Neutrophil (primary cell): ENCODE measurements around the gene SCFD2.
"Not testable (repeated sequence)": the region's sequence is repeated elsewhere in the genome, so short reads cannot be mapped to it uniquely, and the experiment has no call there.

ENCODE experiments used
- H3K27ac ChIP-seq: fragments of 200-600 bp; sonication (generic); 2 replicates; pipeline ENCODE4 v1.5.1; 2016; ENCODE audit warnings: mild to moderate bottlenecking, moderate library complexity
- H3K27me3 ChIP-seq: fragments of 200-600 bp; sonication (generic); 2 replicates; pipeline ENCODE4 v1.6.0; 2016; ENCODE audit warnings: mild to moderate bottlenecking
- H3K36me3 ChIP-seq: fragments of 200-600 bp; sonication (generic); 2 replicates; pipeline ENCODE4 v1.5.1; 2017
- H3K4me1 ChIP-seq, 2 experiments: fragments of 200-600 bp in 1 of 2; sonication (generic) in 1 of 2; 1 replicate in 1 of 2; 2 replicates in 1 of 2; pipeline versions ENCODE4 v1.5.1 to v1.6.1; 2013 to 2016; ENCODE audit warnings: low read depth in 1 of 2, low read length in 1 of 2, mild to moderate bottlenecking in 1 of 2, moderate library complexity in 1 of 2; ENCODE audit not compliant: control insufficient read depth in 1 of 2, insufficient read depth in 1 of 2
- H3K4me3 ChIP-seq, 2 experiments: fragments of 200-600 bp in 1 of 2; sonication (generic) in 1 of 2; 1 replicate in 1 of 2; 2 replicates in 1 of 2; pipeline ENCODE4 v1.5.1; 2013 to 2016; ENCODE audit warnings: low read depth in 1 of 2, low read length in 1 of 2, mild to moderate bottlenecking in 1 of 2, moderate library complexity in 1 of 2
- H3K9me3 ChIP-seq: fragments of 200-600 bp; sonication (generic); 2 replicates; pipeline ENCODE4 v1.5.1; 2016
- CTCF ChIP-seq: fragments of 200-600 bp; sonication (generic); IDR thresholded peaks from 2 replicates; pipeline ENCODE4 v1.5.1; 2016; ENCODE audit warnings: antibody characterized with exemption

Gene SCFD2

GRCh38 chr4:53267026-53267425 is 98.8 kb downstream of the SCFD2 start:
- H3K9me3 ChIP-seq = peaks cover 4% of the 10 kb centered on the region
- no peaks in the 10 kb centered on the region for H3K27me3 ChIP-seq
- H3K27ac ChIP-seq = no peak overlapping the region
- no peaks in the 10 kb centered on the region for H3K36me3 ChIP-seq
- H3K4me1 ChIP-seq = no peaks in the 10 kb centered on the region
- no peak for TF ChIP-seq CTCF
- no peak overlapping the region for H3K4me3 ChIP-seq

GRCh38 chr4:53255986-53256385 is 109.9 kb downstream of the SCFD2 start:
- not testable (repeated sequence) for H3K27me3 ChIP-seq, H3K9me3 ChIP-seq, H3K27ac ChIP-seq, H3K4me1 ChIP-seq, H3K36me3 ChIP-seq, H3K4me3 ChIP-seq

GRCh38 chr4:53240573-53240972 is 125.3 kb downstream of the SCFD2 start:
- no peaks in the 10 kb centered on the region for H3K9me3 ChIP-seq
- no peak for TF ChIP-seq CTCF
- no peaks in the 10 kb centered on the region for H3K36me3 ChIP-seq
- no peaks in the 10 kb centered on the region for H3K27me3 ChIP-seq
- no peaks in the 10 kb centered on the region for H3K4me1 ChIP-seq
- H3K27ac ChIP-seq = no peak overlapping the region
- H3K4me3 ChIP-seq = no peak overlapping the region

- H3K27me3 ChIP-seq, H3K27ac ChIP-seq, H3K4me3 ChIP-seq, H3K36me3 ChIP-seq, H3K9me3 ChIP-seq, H3K4me1 ChIP-seq: not testable (repeated sequence)
Measured at GRCh38 chr4:53238352-53238751, 127.5 kb downstream of the SCFD2 start.

- H3K27ac ChIP-seq, H3K4me1 ChIP-seq, H3K27me3 ChIP-seq, H3K4me3 ChIP-seq, H3K36me3 ChIP-seq, H3K9me3 ChIP-seq: not testable (repeated sequence)
Measured at GRCh38 chr4:53237811-53238210, 128.1 kb downstream of the SCFD2 start.

- not testable (repeated sequence) for H3K4me1 ChIP-seq, H3K27ac ChIP-seq, H3K36me3 ChIP-seq, H3K27me3 ChIP-seq, H3K4me3 ChIP-seq, H3K9me3 ChIP-seq
Measured at GRCh38 chr4:53236624-53237023, 129.2 kb downstream of the SCFD2 start.

GRCh38 chr4:53235547-53235946 is 130.3 kb downstream of the SCFD2 start:
- Histone ChIP-seq H3K4me3 (no peak overlapping the region), H3K9me3 (no peaks in the 10 kb centered on the region), H3K27ac (no peak overlapping the region), H3K4me1 (no peaks in the 10 kb centered on the region), H3K27me3 (no peaks in the 10 kb centered on the region), H3K36me3 (no peaks in the 10 kb centered on the region)
- no peak for TF ChIP-seq CTCF

- Histone ChIP-seq H3K9me3 (no peaks in the 10 kb centered on the region), H3K27me3 (no peaks in the 10 kb centered on the region), H3K36me3 (no peaks in the 10 kb centered on the region), H3K27ac (no peak overlapping the region), H3K4me1 (no peaks in the 10 kb centered on the region), H3K4me3 (no peak overlapping the region)
- no peak for TF ChIP-seq CTCF
Measured at GRCh38 chr4:53234669-53235068, 131.2 kb downstream of the SCFD2 start.
